PFSK-1 (cell line): ENCODE results near the gene VSTM4.

ENCODE experiments used
- POLR2AphosphoS5 ChIP-seq: IDR thresholded peaks from 2 replicates; pipeline ENCODE4 v1.6.1; 2012; ENCODE audit warnings: low read depth, mild to moderate bottlenecking, control low read depth, low read length, moderate library complexity
- TAF1 ChIP-seq: IDR thresholded peaks from 2 replicates; pipeline ENCODE4 v1.6.1; 2012; ENCODE audit warnings: low read length, control low read depth, borderline replicate concordance; ENCODE audit not compliant: insufficient read depth

- no peak for TF ChIP-seq POLR2AphosphoS5
- TF ChIP-seq TAF1 = no peak
These were observed 23.1 kb upstream of the VSTM4 start for GRCh38 chr10:49138361-49138891.
